WERI-Rb-1 (cell line): ENCODE results near the gene EMC1.
"Not testable (repeated sequence)": the region's sequence is repeated elsewhere in the genome, so short reads cannot be mapped to it uniquely, and the experiment has no call there.

Source experiments
- DNase-seq: peaks from one replicate; pipeline ENCODE4 v3.0.0-alpha.2; 2020
- H3K27ac ChIP-seq: fragments of 250-450 bp; sonication (Bioruptor Pico); 2 replicates; pipeline ENCODE4 v1.5.1; 2020; ENCODE audit warnings: mild to moderate bottlenecking, moderate library complexity
- H3K27me3 ChIP-seq: fragments of 250-450 bp; sonication (Bioruptor Pico); 2 replicates; pipeline ENCODE4 v1.5.1; 2021; ENCODE audit warnings: mild to moderate bottlenecking, low read depth, moderate library complexity; ENCODE audit not compliant: insufficient read depth, severe bottlenecking
- H3K36me3 ChIP-seq: fragments of 250-450 bp; sonication (Bioruptor Pico); 2 replicates; pipeline ENCODE4 v1.5.1; 2020; ENCODE audit warnings: mild to moderate bottlenecking, moderate library complexity
- H3K4me3 ChIP-seq: 2 replicates; pipeline ENCODE4 v1.5.1; 2011; ENCODE audit warnings: low read depth, mild to moderate bottlenecking, control low read depth, low read length
- H3K9me3 ChIP-seq: fragments of 250-450 bp; sonication (Bioruptor Pico); 2 replicates; pipeline ENCODE4 v1.5.1; 2021; ENCODE audit warnings: mild to moderate bottlenecking, moderate library complexity; ENCODE audit not compliant: severe bottlenecking
- TF ChIP-seq, protein P1 (sequence below): IDR thresholded peaks from 2 replicates; pipeline ENCODE4 v1.5.1; 2011; ENCODE audit warnings: low read depth, mild to moderate bottlenecking, control low read depth, inconsistent platforms, low read length

EMC1 gene

DNA sequence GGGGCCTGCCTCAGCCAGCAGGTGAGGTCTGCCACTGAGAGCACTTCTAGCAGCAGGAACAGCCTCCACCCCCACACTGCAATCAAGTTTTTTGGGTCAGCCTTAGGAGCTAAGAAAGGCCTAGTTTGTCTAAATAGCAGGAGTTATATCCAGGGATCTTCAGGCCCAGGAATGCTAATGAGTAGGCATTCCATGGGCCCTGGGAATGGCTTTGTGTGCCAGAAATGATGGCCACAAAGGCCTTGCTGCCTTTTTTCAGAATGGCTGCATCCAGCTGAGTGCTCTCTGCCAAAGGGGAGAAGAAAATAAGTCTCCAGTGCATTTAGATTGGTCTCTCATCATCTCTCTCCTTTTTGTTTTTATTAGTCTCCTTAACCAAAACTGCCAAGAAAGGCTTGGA, 3.1 kb upstream of the EMC1 start:
- TF ChIP-seq, protein P1, sequence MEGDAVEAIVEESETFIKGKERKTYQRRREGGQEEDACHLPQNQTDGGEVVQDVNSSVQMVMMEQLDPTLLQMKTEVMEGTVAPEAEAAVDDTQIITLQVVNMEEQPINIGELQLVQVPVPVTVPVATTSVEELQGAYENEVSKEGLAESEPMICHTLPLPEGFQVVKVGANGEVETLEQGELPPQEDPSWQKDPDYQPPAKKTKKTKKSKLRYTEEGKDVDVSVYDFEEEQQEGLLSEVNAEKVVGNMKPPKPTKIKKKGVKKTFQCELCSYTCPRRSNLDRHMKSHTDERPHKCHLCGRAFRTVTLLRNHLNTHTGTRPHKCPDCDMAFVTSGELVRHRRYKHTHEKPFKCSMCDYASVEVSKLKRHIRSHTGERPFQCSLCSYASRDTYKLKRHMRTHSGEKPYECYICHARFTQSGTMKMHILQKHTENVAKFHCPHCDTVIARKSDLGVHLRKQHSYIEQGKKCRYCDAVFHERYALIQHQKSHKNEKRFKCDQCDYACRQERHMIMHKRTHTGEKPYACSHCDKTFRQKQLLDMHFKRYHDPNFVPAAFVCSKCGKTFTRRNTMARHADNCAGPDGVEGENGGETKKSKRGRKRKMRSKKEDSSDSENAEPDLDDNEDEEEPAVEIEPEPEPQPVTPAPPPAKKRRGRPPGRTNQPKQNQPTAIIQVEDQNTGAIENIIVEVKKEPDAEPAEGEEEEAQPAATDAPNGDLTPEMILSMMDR: no peak
- Histone ChIP-seq H3K27me3 (no peaks in the 10 kb centered on the region), H3K4me3 (no peak overlapping the region), H3K36me3 (peaks cover 66% of the 10 kb centered on the region), H3K9me3 (no peaks in the 10 kb centered on the region), H3K27ac (no peak overlapping the region)
- DNase-seq: no peak

DNA sequence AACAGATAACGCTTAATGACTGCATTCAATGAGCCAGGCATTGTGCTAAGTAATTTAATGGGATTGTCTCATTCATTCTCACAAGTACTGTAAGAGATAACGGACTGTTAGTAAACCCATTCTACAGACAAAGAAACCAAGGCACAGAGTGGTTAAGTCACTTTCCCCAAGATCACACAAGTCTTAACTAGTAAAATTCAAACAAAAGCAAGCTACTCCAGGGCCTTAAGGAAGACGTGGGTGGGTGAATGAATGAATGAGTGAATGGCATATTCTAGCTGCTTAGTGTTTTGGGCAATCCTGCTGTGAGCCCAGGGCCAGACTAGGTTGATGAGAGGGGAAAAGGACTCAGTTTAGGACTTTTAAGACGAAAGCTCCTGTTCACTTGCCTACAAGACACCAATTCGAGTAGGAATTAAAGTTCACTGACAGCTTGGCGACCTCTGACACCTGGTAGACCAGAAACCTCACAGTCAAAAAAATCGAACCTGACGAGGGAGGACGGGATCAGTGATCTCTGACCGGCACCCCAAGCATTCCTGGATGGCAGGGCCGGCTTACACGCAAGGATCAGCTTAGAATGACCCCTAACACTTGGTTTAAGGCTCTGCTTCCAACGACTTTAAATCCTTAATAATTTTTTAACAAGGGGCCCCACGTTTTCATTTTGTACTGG, 557 bp downstream of the EMC1 start:
- no peak for DNase-seq
- TF ChIP-seq, protein P1: no peak
- no peaks in the 10 kb centered on the region for H3K27me3 ChIP-seq
- H3K27ac ChIP-seq: peak overlapping the region; percentile 100
- no peaks in the 10 kb centered on the region for H3K9me3 ChIP-seq
- H3K4me3 ChIP-seq: peak overlapping the region; percentile 92
- peaks cover 41% of the 10 kb centered on the region for H3K36me3 ChIP-seq

DNA sequence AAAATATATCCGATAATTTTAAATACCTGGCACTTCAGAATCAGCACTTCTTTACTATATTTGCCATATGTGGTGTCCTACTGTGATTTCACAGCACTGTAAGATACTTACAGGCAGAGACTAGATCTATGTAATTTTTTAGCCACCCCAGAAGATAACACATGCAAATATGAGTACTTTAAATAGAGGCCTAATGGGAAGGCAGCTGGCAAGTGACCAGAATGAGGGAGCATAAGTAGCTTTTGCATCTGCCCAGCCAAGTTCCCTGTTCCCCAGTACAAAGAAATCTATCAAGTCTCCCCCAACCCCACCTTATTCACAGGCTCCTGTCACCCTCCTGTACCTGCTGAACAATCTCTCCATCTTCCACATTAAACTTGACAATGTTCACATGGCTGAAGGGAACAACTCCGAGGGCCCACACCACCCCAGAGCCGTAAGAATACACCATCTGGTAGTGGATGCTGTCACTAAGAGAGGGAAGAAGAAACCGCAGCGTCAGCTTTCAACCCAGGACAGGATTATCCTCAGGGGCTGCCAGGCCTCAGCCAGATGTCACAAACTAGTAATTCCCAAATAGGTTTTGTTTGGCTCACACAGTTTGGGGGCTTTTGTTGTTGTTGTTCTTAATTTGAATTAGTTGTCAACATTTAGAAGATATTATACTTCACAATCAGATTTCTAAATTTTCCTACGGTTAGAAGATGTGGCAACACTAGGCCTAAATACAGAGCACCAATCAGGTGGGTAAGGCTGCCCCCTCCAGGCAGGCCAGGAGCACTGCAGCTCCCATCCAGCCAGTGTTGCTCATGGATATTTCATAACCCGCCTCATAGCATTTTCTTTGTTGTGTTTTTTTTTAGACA, 10.4 kb downstream of the EMC1 start:
- no peak overlapping the region for H3K4me3 ChIP-seq
- TF ChIP-seq, protein P1: peak; percentile 84
- H3K27ac ChIP-seq: peak overlapping the region; percentile 85
- no peaks in the 10 kb centered on the region for H3K27me3 ChIP-seq
- H3K36me3 ChIP-seq: peaks cover 83% of the 10 kb centered on the region
- H3K9me3 ChIP-seq: no peaks in the 10 kb centered on the region
- DNase-seq: peak; percentile 85

DNA sequence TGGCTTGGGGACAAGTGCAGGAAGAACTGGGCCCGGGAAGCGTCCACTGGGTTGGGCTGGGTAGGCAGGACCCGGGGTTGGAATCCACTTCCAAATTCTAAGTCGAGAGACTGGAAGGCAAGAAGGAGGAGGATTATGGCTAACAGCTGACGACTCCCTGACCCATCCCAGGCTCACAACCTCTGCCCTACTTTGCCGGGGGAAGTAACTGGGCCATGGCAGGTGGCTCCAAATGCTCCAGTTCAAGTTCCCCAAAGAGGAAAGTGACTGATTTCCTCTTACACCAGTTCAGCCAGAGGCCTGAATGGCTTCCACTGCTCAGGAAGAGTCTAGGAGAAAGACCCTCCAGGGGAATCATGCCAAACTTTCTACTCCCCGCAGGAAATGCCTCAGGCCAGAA, 11.4 kb downstream of the EMC1 start:
- Histone ChIP-seq H3K27ac (peak overlapping the region; percentile 85), H3K4me3 (no peak overlapping the region), H3K9me3 (no peaks in the 10 kb centered on the region), H3K36me3 (peaks cover 86% of the 10 kb centered on the region), H3K27me3 (no peaks in the 10 kb centered on the region)
- TF ChIP-seq, protein P1: no peak
- DNase-seq: no peak

DNA sequence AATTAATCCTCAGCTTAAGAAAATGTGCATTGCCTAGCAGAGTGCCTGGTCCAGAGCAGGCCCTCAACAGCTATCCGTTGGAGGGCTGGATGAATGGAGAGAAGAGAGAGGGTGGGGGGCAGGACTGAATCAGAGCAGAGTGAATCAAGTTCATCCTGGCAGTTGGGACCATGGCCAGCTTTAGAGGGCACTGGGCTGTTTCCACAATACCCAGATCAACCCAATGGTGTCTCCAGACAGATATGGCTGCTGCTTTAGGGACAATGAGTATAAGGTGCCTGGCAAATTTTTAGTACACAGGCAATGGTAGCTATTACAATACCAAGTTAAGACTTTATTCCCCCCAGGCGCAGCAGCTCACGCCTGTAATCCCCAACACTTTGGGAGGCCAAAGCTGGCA, 17.1 kb downstream of the EMC1 start:
- Histone ChIP-seq H3K27me3 (no peaks in the 10 kb centered on the region), H3K36me3 (peaks cover 92% of the 10 kb centered on the region), H3K27ac (no peak overlapping the region), H3K4me3 (no peak overlapping the region), H3K9me3 (no peaks in the 10 kb centered on the region)
- no peak for DNase-seq
- TF ChIP-seq, protein P1: no peak

DNA sequence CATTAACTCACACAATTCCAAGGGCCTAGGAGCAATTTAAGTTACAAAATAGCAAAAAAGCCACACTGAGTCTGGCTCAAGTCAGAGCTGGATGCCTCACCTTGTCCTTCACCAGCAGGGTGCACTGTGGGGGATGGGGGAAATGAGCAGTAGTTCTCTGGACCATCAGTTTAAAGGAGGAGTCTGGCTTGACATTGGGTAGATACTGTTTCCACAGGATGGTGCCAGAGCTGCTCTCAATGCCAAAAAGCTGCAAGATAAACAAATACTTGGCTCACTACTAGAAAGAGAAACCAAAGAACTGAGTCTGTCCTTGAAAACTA, 18.8 kb downstream of the EMC1 start:
- Histone ChIP-seq H3K9me3 (no peaks in the 10 kb centered on the region), H3K27ac (no peak overlapping the region), H3K27me3 (no peaks in the 10 kb centered on the region), H3K4me3 (no peak overlapping the region), H3K36me3 (peaks cover 86% of the 10 kb centered on the region)
- TF ChIP-seq, protein P1: no peak
- no peak for DNase-seq

DNA sequence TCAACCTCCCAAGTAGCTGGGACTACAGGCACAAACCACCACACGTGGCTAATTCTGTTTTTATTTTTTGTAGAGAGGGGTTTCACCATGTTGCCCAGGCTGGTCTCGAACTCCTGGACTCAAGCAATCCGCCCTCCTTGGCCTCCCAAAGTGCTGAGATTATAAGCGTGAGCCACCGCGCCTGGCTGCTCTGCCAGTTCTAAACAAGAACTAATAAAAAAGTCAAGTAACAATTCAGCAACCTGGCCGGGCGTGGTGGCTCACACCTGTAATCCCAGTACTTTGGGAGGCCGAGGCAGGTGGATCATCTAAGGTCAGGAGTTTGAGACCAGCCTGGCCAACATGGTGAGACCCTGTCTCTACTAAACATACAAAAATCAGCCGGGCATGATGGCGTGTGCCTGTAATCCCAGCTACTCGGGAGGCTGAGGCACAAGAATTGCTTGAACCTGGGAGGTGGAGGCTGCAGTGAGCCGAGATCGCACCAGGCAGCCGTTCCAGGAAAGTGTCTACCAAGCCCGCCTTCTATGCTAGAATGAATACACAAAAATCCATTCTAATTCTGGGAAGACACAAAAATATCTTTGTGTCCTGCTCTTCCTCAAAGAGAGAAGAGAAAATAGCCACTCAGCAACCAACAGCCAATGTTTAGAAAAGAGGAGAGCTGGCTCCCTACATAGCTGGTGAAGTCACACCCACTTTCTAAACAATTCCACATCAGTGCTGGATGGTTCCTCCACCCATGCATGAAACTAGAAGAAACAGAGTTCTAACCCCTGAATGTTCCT, 19.4 kb downstream of the EMC1 start:
- H3K9me3 ChIP-seq, H3K4me3 ChIP-seq, H3K27me3 ChIP-seq, H3K27ac ChIP-seq, DNase-seq: not testable (repeated sequence)
- H3K36me3 ChIP-seq: peaks cover 86% of the 10 kb centered on the region
